ENCODE measurements around the gene SLX9. TPM values are rescaled to one million over a fixed set of nuclear protein-coding genes. Genes with fewer than 3 reads are reported as not detected.

The SLX9 gene
- total RNA-seq, 1 donor from 2014 or later, result 24.0 TPM

- peak; percentile 91 for DNase-seq (ENCODE audit: low spot score)
- H3K4me1 Mint-ChIP-seq (ENCODE audit: low read depth), result no peaks in the 10 kb centered on the region
- no peaks in the 10 kb centered on the region for H3K9me3 Mint-ChIP-seq (ENCODE audit: low read depth)
- no peak overlapping the region for H3K27ac Mint-ChIP-seq (ENCODE audit: unreplicated experiment)
- peaks cover 39% of the 10 kb centered on the region for H3K27me3 Mint-ChIP-seq (ENCODE audit: low read depth)
- no peaks in the 10 kb centered on the region for H3K36me3 Mint-ChIP-seq (ENCODE audit: low read depth)
- no peak overlapping the region for H3K4me3 Mint-ChIP-seq (ENCODE audit: unreplicated experiment)
- TF ChIP-seq CTCF (IDR thresholded peaks at IDR 0.05), result no peak
Measured at GRCh38 chr21:44899768-44900558, 39.9 kb upstream of the SLX9 start.

- H3K27ac Mint-ChIP-seq (ENCODE audit: unreplicated experiment), result no peak overlapping the region
- DNase-seq (ENCODE audit: low spot score), result peak; percentile 80
- H3K4me1 Mint-ChIP-seq (ENCODE audit: low read depth), result no peaks in the 10 kb centered on the region
- peaks cover 37% of the 10 kb centered on the region for H3K27me3 Mint-ChIP-seq (ENCODE audit: low read depth)
- H3K36me3 Mint-ChIP-seq (ENCODE audit: low read depth), result no peaks in the 10 kb centered on the region
- no peak overlapping the region for H3K4me3 Mint-ChIP-seq (ENCODE audit: unreplicated experiment)
- no peak for TF ChIP-seq CTCF (IDR thresholded peaks at IDR 0.05)
- no peaks in the 10 kb centered on the region for H3K9me3 Mint-ChIP-seq (ENCODE audit: low read depth)
Measured at GRCh38 chr21:44900559-44901251, 39.1 kb upstream of the SLX9 start.

DNA sequence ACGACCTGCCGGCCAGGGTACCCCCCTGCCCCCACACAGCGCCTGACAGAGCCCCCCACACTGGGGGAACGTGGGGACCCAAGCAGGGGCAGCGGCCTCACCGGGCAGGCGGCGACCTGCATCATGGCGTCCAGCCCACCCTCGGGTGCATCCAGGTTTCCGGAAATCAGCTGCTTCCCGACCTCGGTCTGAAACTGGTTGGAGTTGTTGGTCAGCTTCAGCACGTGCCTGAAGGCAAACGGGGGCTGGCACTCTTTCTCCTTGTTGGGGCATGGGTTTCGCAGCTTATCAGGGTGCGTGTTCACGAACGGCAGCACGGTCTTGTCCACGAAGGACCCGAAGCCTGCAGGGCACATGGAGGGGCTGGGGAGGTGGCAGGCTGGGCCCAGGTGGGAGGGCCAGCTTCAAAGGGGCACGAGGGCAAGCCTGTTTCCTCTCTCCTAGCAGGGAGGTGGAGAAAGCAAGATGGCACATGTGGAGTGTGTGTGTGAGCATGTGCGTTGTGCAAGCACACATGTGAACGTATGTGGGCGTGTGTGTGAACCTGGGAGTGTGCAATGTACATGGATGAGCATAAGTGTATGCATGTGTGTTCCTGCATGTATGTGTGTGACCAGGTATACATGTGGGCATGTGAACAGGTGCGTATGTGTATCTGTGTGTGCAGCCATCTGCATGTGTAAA is 38.3 kb upstream of the SLX9 start:
- Mint-ChIP-seq H3K4me1 (ENCODE audit: low read depth) (no peaks in the 10 kb centered on the region), H3K27ac (ENCODE audit: unreplicated experiment) (no peak overlapping the region), H3K9me3 (ENCODE audit: low read depth) (no peaks in the 10 kb centered on the region), H3K27me3 (ENCODE audit: low read depth) (peaks cover 44% of the 10 kb centered on the region), H3K36me3 (ENCODE audit: low read depth) (no peaks in the 10 kb centered on the region), H3K4me3 (ENCODE audit: unreplicated experiment) (no peak overlapping the region)
- DNase-seq (ENCODE audit: low spot score), result peak; percentile 74
- no peak for TF ChIP-seq CTCF (IDR thresholded peaks at IDR 0.05)

GRCh38 chr21:44902268-44903049 is 37.4 kb upstream of the SLX9 start:
- no peaks in the 10 kb centered on the region for H3K9me3 Mint-ChIP-seq (ENCODE audit: low read depth)
- H3K4me1 Mint-ChIP-seq (ENCODE audit: low read depth), result no peaks in the 10 kb centered on the region
- no peak overlapping the region for H3K4me3 Mint-ChIP-seq (ENCODE audit: unreplicated experiment)
- peak; percentile 72 for DNase-seq (ENCODE audit: low spot score)
- peaks cover 46% of the 10 kb centered on the region for H3K27me3 Mint-ChIP-seq (ENCODE audit: low read depth)
- no peak overlapping the region for H3K27ac Mint-ChIP-seq (ENCODE audit: unreplicated experiment)
- no peak for TF ChIP-seq CTCF (IDR thresholded peaks at IDR 0.05)
- H3K36me3 Mint-ChIP-seq (ENCODE audit: low read depth), result no peaks in the 10 kb centered on the region
